Bronchial epithelial cell (primary cell): ENCODE measurements around the gene CORO2B. TPM values are rescaled to one million over a fixed set of nuclear protein-coding genes. Genes with fewer than 3 reads are reported as not detected.

Experiments
- DNase-seq: peaks from one replicate; pipeline ENCODE4 v3.0.0-alpha.2; 2010; ENCODE audit warnings: low read depth
- FAIRE-seq: peaks from 2 replicates; lab custom pipeline; 2011; peaks lifted over from hg19 to GRCh38; lab: Jason Lieb, UNC
- H3K27me3 ChIP-seq: 2 replicates; pipeline ENCODE4 v1.5.1; 2011; ENCODE audit warnings: low read length; ENCODE audit not compliant: control insufficient read depth, insufficient read depth
- H3K36me3 ChIP-seq: 2 replicates; pipeline ENCODE4 v1.5.1; 2011; ENCODE audit warnings: low read length; ENCODE audit not compliant: control insufficient read depth, insufficient read depth
- H3K4me3 ChIP-seq: 2 replicates; pipeline ENCODE4 v1.5.1; 2011; ENCODE audit warnings: mild to moderate bottlenecking, low read depth, low read length, control low read depth
- CTCF ChIP-seq: IDR thresholded peaks from 2 replicates; pipeline ENCODE4 v1.5.1; 2011; ENCODE audit warnings: mild to moderate bottlenecking, moderate library complexity, low read length, control low read depth, inconsistent platforms; ENCODE audit not compliant: insufficient read depth, severe bottlenecking
- total RNA-seq: library from RNA; depleted of rRNA; stranded (reverse); fragments of >200 nt; gene quantifications from 2 replicates; pipeline ENCODE4 v1.2.1, GENCODE V29; 2014

CORO2B gene
- total RNA-seq, 1 donor from 2014 or later, result under 0.01 TPM

DNA sequence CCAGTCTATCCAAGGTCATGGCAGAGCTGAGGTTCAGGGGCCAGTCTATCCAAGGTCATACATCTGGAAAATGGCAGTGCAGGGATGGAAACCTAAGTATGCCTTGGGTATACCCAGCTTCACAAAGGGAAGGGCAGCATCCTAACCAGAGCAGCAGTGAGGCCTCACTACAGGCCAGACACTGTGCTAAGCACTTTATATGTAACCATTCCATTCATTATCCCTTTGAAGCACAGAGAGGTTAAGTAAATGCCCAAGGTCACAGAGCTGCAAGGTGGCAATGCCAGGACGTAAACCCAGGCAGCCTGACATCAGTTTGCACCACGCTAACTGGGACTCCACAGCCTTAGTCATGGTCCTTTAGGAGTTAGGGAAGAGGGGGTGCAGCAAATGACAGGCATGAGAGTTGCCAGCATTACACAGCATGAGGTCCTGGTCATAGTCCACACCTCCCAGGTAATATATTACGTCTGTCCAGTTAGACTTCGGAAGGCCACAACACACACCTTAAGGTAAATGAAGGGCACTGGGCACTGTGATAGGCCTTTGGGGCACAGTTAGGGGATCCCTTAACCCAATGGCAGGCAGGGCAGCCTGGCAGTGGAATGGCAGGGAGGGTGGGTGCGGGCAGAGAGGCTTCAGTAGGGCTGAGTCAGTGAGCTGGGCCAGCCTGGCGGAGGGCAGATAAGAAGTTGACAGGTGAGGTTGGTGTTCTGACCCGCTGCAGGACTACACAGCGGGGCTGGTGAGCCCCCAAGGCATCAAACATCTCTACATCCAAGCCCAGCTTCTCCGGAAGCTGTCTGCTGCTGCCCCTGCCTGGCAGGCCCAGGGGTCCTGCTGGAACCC, 21.1 kb upstream of the CORO2B start:
- no peaks in the 10 kb centered on the region for H3K27me3 ChIP-seq
- FAIRE-seq (peak; percentile 88), DNase-seq (no peak)
- no peak for TF ChIP-seq CTCF
- H3K36me3 ChIP-seq, result no peaks in the 10 kb centered on the region
- no peak overlapping the region for H3K4me3 ChIP-seq

- peak overlapping the region; percentile 38 for H3K4me3 ChIP-seq
- H3K27me3 ChIP-seq, result no peaks in the 10 kb centered on the region
- no peak for FAIRE-seq
- peak; percentile 60 for DNase-seq
- no peak for TF ChIP-seq CTCF
- H3K36me3 ChIP-seq, result no peaks in the 10 kb centered on the region
These were observed 20.2 kb upstream of the CORO2B start for GRCh38 chr15:68558318-68559305.

- no peaks in the 10 kb centered on the region for H3K27me3 ChIP-seq
- FAIRE-seq, result no peak
- H3K4me3 ChIP-seq, result peak overlapping the region; percentile 38
- TF ChIP-seq CTCF, result peak; percentile 97
- no peaks in the 10 kb centered on the region for H3K36me3 ChIP-seq
- peak; percentile 44 for DNase-seq
These were observed 19.2 kb upstream of the CORO2B start for GRCh38 chr15:68559345-68560310.

DNA sequence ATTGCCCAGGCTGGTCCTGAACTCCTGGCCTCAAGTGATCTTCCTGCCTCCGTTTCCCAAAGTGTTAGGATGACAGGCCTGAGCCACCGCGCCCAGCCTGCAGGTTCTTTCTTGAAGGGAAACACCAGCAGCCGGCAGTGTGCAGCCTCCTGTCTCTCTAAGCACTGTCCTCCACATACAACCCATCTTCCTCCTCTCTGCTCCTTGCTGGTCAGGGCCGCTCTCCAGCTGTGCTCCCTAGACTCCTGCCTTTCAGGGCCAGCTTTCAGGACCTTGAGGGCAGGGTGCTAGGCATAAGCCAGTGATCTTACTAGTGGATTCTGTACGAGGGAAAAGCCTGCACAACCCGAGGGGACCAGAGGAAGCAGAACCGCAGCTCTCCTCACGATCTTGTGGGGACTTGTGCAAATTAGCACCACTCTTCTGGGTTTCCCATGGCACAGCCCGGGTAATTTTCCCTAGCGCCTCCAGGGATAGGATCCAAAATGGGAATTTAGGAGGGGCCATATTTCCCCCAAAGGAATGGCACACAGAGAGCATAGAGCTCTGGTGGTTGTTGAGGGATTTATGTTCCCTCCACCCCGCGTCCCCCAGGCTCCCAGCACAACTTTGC, 18.2 kb upstream of the CORO2B start:
- Histone ChIP-seq H3K27me3 (no peaks in the 10 kb centered on the region), H3K36me3 (no peaks in the 10 kb centered on the region), H3K4me3 (no peak overlapping the region)
- TF ChIP-seq CTCF, result no peak
- FAIRE-seq (no peak), DNase-seq (no peak)
